Bronchial epithelial cell (primary cell): Measurements from ENCODE around the gene CAPN5. TPM values are rescaled to one million over a fixed set of nuclear protein-coding genes. Genes with fewer than 3 reads are reported as not detected.

Experiments used
- DNase-seq: peaks from one replicate; pipeline ENCODE4 v3.0.0-alpha.2; 2010; ENCODE audit warnings: low read depth
- FAIRE-seq: peaks from 2 replicates; lab custom pipeline; 2011; peaks lifted over from hg19 to GRCh38; lab: Jason Lieb, UNC
- H3K27me3 ChIP-seq: 2 replicates; pipeline ENCODE4 v1.5.1; 2011; ENCODE audit warnings: low read length; ENCODE audit not compliant: control insufficient read depth, insufficient read depth
- H3K36me3 ChIP-seq: 2 replicates; pipeline ENCODE4 v1.5.1; 2011; ENCODE audit warnings: low read length; ENCODE audit not compliant: control insufficient read depth, insufficient read depth
- H3K4me3 ChIP-seq: 2 replicates; pipeline ENCODE4 v1.5.1; 2011; ENCODE audit warnings: mild to moderate bottlenecking, low read depth, low read length, control low read depth
- CTCF ChIP-seq: IDR thresholded peaks from 2 replicates; pipeline ENCODE4 v1.5.1; 2011; ENCODE audit warnings: mild to moderate bottlenecking, moderate library complexity, low read length, control low read depth, inconsistent platforms; ENCODE audit not compliant: insufficient read depth, severe bottlenecking
- total RNA-seq: library from RNA; depleted of rRNA; stranded (reverse); fragments of >200 nt; gene quantifications from 2 replicates; pipeline ENCODE4 v1.2.1, GENCODE V29; 2014

Gene CAPN5
- total RNA-seq, 1 donor from 2014 or later, result 3.2 TPM

DNA sequence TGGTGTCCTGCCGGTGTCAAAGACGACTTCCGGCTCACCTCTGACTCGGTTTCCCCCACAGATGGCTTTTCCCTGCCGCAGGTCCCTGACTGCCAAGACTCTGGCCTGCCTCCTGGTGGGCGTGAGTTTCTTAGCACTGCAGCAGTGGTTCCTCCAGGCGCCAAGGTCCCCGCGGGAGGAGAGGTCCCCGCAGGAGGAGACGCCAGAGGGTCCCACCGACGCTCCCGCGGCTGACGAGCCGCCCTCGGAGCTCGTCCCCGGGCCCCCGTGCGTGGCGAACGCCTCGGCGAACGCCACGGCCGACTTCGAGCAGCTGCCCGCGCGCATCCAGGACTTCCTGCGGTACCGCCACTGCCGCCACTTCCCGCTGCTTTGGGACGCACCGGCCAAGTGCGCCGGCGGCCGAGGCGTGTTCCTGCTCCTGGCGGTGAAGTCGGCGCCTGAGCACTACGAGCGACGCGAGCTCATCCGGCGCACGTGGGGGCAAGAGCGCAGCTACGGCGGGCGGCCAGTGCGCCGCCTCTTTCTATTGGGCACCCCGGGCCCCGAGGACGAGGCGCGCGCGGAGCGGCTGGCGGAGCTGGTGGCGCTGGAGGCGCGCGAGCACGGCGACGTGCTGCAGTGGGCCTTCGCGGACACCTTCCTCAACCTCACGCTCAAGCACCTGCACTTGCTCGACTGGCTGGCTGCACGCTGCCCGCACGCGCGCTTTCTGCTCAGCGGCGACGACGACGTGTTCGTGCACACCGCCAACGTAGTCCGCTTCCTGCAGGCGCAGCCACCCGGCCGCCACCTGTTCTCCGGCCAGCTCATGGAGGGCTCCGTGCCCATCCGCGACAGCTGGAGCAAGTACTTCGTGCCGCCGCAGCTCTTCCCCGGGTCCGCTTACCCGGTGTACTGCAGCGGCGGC lies 27.0 kb upstream of the CAPN5 start:
- TF ChIP-seq CTCF, result peak; percentile 61
- H3K27me3 ChIP-seq, result peaks cover 4% of the 10 kb centered on the region
- H3K4me3 ChIP-seq, result peak overlapping the region; percentile 19
- FAIRE-seq (no peak), DNase-seq (no peak)
- no peaks in the 10 kb centered on the region for H3K36me3 ChIP-seq

- Histone ChIP-seq H3K36me3 (no peaks in the 10 kb centered on the region), H3K4me3 (no peak overlapping the region), H3K27me3 (peaks cover 4% of the 10 kb centered on the region)
- FAIRE-seq (no peak), DNase-seq (no peak)
- TF ChIP-seq CTCF, result no peak
Measured at GRCh38 chr11:77040401-77040777, 26.4 kb upstream of the CAPN5 start.

GRCh38 chr11:77040889-77041288 lies 25.9 kb upstream of the CAPN5 start:
- Histone ChIP-seq H3K27me3 (peaks cover 4% of the 10 kb centered on the region), H3K36me3 (no peaks in the 10 kb centered on the region), H3K4me3 (no peak overlapping the region)
- TF ChIP-seq CTCF, result no peak
- FAIRE-seq, result no peak
- no peak for DNase-seq

GRCh38 chr11:77042111-77042726 lies 24.6 kb upstream of the CAPN5 start:
- FAIRE-seq, result no peak
- no peak for DNase-seq
- H3K27me3 ChIP-seq, result peaks cover 2% of the 10 kb centered on the region
- H3K36me3 ChIP-seq, result no peaks in the 10 kb centered on the region
- TF ChIP-seq CTCF, result no peak
- H3K4me3 ChIP-seq, result no peak overlapping the region

DNA sequence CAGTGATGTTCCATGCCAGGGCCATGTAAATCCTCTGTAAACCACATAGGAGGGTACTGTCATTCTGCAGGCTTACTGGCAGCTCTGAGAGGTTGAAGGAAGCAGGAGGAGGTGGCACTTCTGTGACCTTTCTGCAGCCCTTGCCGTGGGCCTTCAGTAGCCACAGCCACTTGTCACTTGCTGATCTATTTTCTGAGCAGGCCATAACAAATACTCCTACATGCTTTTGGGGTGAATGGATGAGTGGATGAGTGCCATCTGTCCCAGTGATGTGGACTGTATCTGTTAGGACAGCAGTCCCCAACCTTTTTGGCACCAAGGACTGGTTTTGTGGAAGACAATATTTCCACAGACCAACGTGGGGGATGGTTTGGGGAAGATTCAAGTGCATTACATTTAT lies 22.4 kb upstream of the CAPN5 start:
- TF ChIP-seq CTCF, result no peak
- DNase-seq (no peak), FAIRE-seq (no peak)
- Histone ChIP-seq H3K27me3 (peaks cover 2% of the 10 kb centered on the region), H3K4me3 (no peak overlapping the region), H3K36me3 (no peaks in the 10 kb centered on the region)
